Tibial nerve (tissue), 3 donors: ENCODE measurements around the gene NR1H4.

Source experiments
- CTCF ChIP-seq, 5 experiments: fragments of 200-600 bp in 3 of 5; fragments of 450-650 bp in 2 of 5; sonication (generic) in 3 of 5; IDR thresholded peaks; one replicate each; pipeline ENCODE4 v1.5.1; 2016 to 2019; ENCODE audit warnings: antibody characterized with exemption in 5 of 5, mild to moderate bottlenecking in 3 of 5, moderate library complexity in 2 of 5
- POLR2A ChIP-seq, 2 donors: fragments of 450-650 bp; IDR thresholded peaks; one replicate each; pipeline ENCODE4 v1.6.1; 2017; ENCODE audit warnings: antibody characterized with exemption in 2 of 2, mild to moderate bottlenecking in 2 of 2, moderate library complexity in 2 of 2

GRCh38 chr12:100473050-100473715, 483 bp upstream of the NR1H4 start:
- no peak for TF ChIP-seq CTCF (IDR thresholded peaks at IDR 0.05)
- TF ChIP-seq POLR2A (IDR thresholded peaks at IDR 0.05): no peak
